HG03108 (cell line): ENCODE results near the gene KLHL36.

Experiments used
- ATAC-seq: cut with Tn5 transposase; IDR thresholded peaks from one replicate; pipeline ENCODE4 v1.9.1; 2021; ENCODE audit warnings: moderate library complexity; ENCODE audit not compliant: unreplicated experiment

Gene KLHL36

GRCh38 chr16:84647828-84648594 lies at the start of gene KLHL36:
Gene KLHL36, plus strand, starts transcription at chr16:84648511. Its CDS starts 2,357 bp downstream, at chr16:84650868.
- ATAC-seq, result peak; percentile 82

GRCh38 chr16:84599521-84600202 lies 48.6 kb upstream of the KLHL36 start:
- ATAC-seq, result no peak

- peak; percentile 69 for ATAC-seq
Measured at GRCh38 chr16:84600343-84601229, 47.7 kb upstream of the KLHL36 start.

- no peak for ATAC-seq
Measured at GRCh38 chr16:84603140-84603816, 45.0 kb upstream of the KLHL36 start.

- ATAC-seq, result no peak
Measured at GRCh38 chr16:84603940-84604339, 44.4 kb upstream of the KLHL36 start.

GRCh38 chr16:84604477-84605013 lies 43.8 kb upstream of the KLHL36 start:
- no peak for ATAC-seq

- no peak for ATAC-seq
Measured at GRCh38 chr16:84605339-84605848, 42.9 kb upstream of the KLHL36 start.

- ATAC-seq, result no peak
Measured at GRCh38 chr16:84606081-84606875, 42.0 kb upstream of the KLHL36 start.

- no peak for ATAC-seq
Measured at GRCh38 chr16:84607061-84607460, 41.2 kb upstream of the KLHL36 start.

GRCh38 chr16:84607694-84608093 lies 40.6 kb upstream of the KLHL36 start:
- ATAC-seq, result no peak

- no peak for ATAC-seq
Measured at GRCh38 chr16:84608282-84608681, 40.0 kb upstream of the KLHL36 start.

GRCh38 chr16:84609563-84610177 lies 38.6 kb upstream of the KLHL36 start:
- no peak for ATAC-seq

- no peak for ATAC-seq
Measured at GRCh38 chr16:84610376-84610775, 37.9 kb upstream of the KLHL36 start.

- no peak for ATAC-seq
Measured at GRCh38 chr16:84611041-84611440, 37.3 kb upstream of the KLHL36 start.

- no peak for ATAC-seq
Measured at GRCh38 chr16:84612686-84613085, 35.6 kb upstream of the KLHL36 start.

- no peak for ATAC-seq
Measured at GRCh38 chr16:84613408-84614072, 34.8 kb upstream of the KLHL36 start.

- no peak for ATAC-seq
Measured at GRCh38 chr16:84614073-84614459, 34.2 kb upstream of the KLHL36 start.

GRCh38 chr16:84614623-84614967 lies 33.7 kb upstream of the KLHL36 start:
- no peak for ATAC-seq
